ENCODE measurements around the gene PHKG2. TPM values are rescaled to one million over a fixed set of nuclear protein-coding genes. Genes with fewer than 3 reads are reported as not detected.
A peak's percentile ranks its signal among the peaks of the same experiment; 100 is the strongest.
"Not testable (repeated sequence)": the region's sequence is repeated elsewhere in the genome, so short reads cannot be mapped to it uniquely, and the experiment has no call there.

PHKG2 gene
- total RNA-seq, 1 donor from 2014 or later = 31.1 TPM

GRCh38 chr16:30700971-30701370 is 47.3 kb upstream of the PHKG2 start:
- Mint-ChIP-seq H3K36me3 (ENCODE audit: unreplicated experiment) (peaks cover 24% of the 10 kb centered on the region), H3K4me1 (ENCODE audit: unreplicated experiment) (peaks cover 23% of the 10 kb centered on the region), H3K27me3 (ENCODE audit: unreplicated experiment) (no peaks in the 10 kb centered on the region), H3K27ac (ENCODE audit: unreplicated experiment) (no peak overlapping the region), H3K4me3 (ENCODE audit: unreplicated experiment) (peak overlapping the region; percentile 38), H3K9me3 (ENCODE audit: unreplicated experiment) (no peaks in the 10 kb centered on the region)
- no peak for TF ChIP-seq CTCF (IDR thresholded peaks at IDR 0.05)
- DNase-seq (ENCODE audit: extremely low spot score, unreplicated experiment) = no peak

DNA sequence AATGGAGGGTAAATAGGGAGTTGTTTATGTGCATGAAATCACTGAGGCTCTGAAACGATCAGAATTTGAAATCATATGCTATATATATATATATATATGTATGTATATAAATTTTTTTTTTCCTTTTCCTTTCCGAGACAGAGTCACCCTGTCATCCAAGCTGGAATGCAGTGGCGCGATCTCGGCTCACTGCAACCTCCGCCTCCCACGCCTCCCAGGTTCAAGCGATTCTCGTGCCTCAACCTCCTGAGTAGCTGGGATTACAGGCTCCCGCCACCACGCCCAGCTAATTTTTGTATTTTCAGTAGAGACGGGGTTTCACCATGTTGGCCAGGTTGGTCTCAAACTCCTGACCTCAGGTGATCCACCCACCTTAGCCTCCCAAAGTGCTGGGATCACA is 45.2 kb upstream of the PHKG2 start:
- H3K4me3 Mint-ChIP-seq (ENCODE audit: unreplicated experiment); H3K27me3 Mint-ChIP-seq (ENCODE audit: unreplicated experiment); DNase-seq (ENCODE audit: extremely low spot score, unreplicated experiment); H3K9me3 Mint-ChIP-seq (ENCODE audit: unreplicated experiment); H3K27ac Mint-ChIP-seq (ENCODE audit: unreplicated experiment): not testable (repeated sequence)
- Mint-ChIP-seq H3K36me3 (ENCODE audit: unreplicated experiment) (peaks cover 41% of the 10 kb centered on the region), H3K4me1 (ENCODE audit: unreplicated experiment) (peaks cover 14% of the 10 kb centered on the region)

- H3K36me3 Mint-ChIP-seq (ENCODE audit: unreplicated experiment) = peaks cover 43% of the 10 kb centered on the region
- H3K4me1 Mint-ChIP-seq (ENCODE audit: unreplicated experiment) = peaks cover 14% of the 10 kb centered on the region
- DNase-seq (ENCODE audit: extremely low spot score, unreplicated experiment) = no peak
- no peaks in the 10 kb centered on the region for H3K9me3 Mint-ChIP-seq (ENCODE audit: unreplicated experiment)
- H3K4me3 Mint-ChIP-seq (ENCODE audit: unreplicated experiment) = no peak overlapping the region
- H3K27ac Mint-ChIP-seq (ENCODE audit: unreplicated experiment) = no peak overlapping the region
- no peaks in the 10 kb centered on the region for H3K27me3 Mint-ChIP-seq (ENCODE audit: unreplicated experiment)
- no peak for TF ChIP-seq CTCF (IDR thresholded peaks at IDR 0.05)
Observed at GRCh38 chr16:30703971-30704370, 44.3 kb upstream of the PHKG2 start.

DNA sequence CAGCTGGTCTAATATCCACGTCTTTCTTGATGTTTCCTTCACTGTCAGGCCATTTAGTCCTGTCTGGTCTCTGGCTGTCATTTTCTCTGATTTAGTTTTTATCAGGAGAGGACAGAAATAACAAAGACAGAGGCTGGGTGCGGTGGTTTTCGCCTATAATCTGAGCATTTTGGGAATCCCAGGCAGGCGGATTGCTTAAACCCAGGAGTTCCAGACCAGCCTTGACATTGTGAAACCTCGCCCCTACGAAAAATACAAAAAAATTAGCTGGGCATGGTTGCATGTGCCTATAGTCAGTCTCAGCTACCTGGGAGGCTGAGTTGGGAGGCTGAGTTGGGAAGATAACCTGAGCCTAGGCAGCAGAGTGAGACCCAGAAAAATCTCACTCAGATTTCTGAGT is 42.2 kb upstream of the PHKG2 start:
- H3K4me3 Mint-ChIP-seq (ENCODE audit: unreplicated experiment) = no peak overlapping the region
- no peaks in the 10 kb centered on the region for H3K27me3 Mint-ChIP-seq (ENCODE audit: unreplicated experiment)
- no peak overlapping the region for H3K27ac Mint-ChIP-seq (ENCODE audit: unreplicated experiment)
- DNase-seq (ENCODE audit: extremely low spot score, unreplicated experiment) = no peak
- TF ChIP-seq CTCF (IDR thresholded peaks at IDR 0.05) = no peak
- H3K9me3 Mint-ChIP-seq (ENCODE audit: unreplicated experiment) = no peaks in the 10 kb centered on the region
- H3K4me1 Mint-ChIP-seq (ENCODE audit: unreplicated experiment) = peaks cover 2% of the 10 kb centered on the region
- H3K36me3 Mint-ChIP-seq (ENCODE audit: unreplicated experiment) = peaks cover 58% of the 10 kb centered on the region

GRCh38 chr16:30710971-30711370 is 37.3 kb upstream of the PHKG2 start:
- Mint-ChIP-seq H3K27me3 (ENCODE audit: unreplicated experiment) (no peaks in the 10 kb centered on the region), H3K9me3 (ENCODE audit: unreplicated experiment) (no peaks in the 10 kb centered on the region), H3K36me3 (ENCODE audit: unreplicated experiment) (peaks cover 74% of the 10 kb centered on the region), H3K27ac (ENCODE audit: unreplicated experiment) (no peak overlapping the region), H3K4me1 (ENCODE audit: unreplicated experiment) (no peaks in the 10 kb centered on the region), H3K4me3 (ENCODE audit: unreplicated experiment) (no peak overlapping the region)
- DNase-seq (ENCODE audit: extremely low spot score, unreplicated experiment) = no peak
- TF ChIP-seq CTCF (IDR thresholded peaks at IDR 0.05) = no peak

- H3K4me1 Mint-ChIP-seq (ENCODE audit: unreplicated experiment) = no peaks in the 10 kb centered on the region
- no peak for TF ChIP-seq CTCF (IDR thresholded peaks at IDR 0.05)
- no peak for DNase-seq (ENCODE audit: extremely low spot score, unreplicated experiment)
- peaks cover 77% of the 10 kb centered on the region for H3K36me3 Mint-ChIP-seq (ENCODE audit: unreplicated experiment)
- H3K27me3 Mint-ChIP-seq (ENCODE audit: unreplicated experiment) = no peaks in the 10 kb centered on the region
- no peak overlapping the region for H3K4me3 Mint-ChIP-seq (ENCODE audit: unreplicated experiment)
- no peak overlapping the region for H3K27ac Mint-ChIP-seq (ENCODE audit: unreplicated experiment)
- no peaks in the 10 kb centered on the region for H3K9me3 Mint-ChIP-seq (ENCODE audit: unreplicated experiment)
Observed at GRCh38 chr16:30711712-30712111, 36.5 kb upstream of the PHKG2 start.
